OCI-LY3 (cell line): ENCODE data around the gene ZNF778.

ENCODE experiments used
- CTCF ChIP-seq: fragments of 200-600, 300-600 bp; sonication (generic); IDR thresholded peaks from 2 replicates; pipeline ENCODE4 v1.5.1; 2014; ENCODE audit warnings: antibody characterized with exemption, low read length, low read depth
- EZH2phosphoT487 ChIP-seq: fragments of 200-600 bp; shearing (Covaris generic); IDR thresholded peaks from 2 replicates; pipeline ENCODE4 v1.6.1; 2018; ENCODE audit warnings: antibody characterized with exemption, mixed run types, low read depth

- TF ChIP-seq EZH2phosphoT487 (no peak), CTCF (no peak)
Measured at GRCh38 chr16:89201439-89202377, 15.8 kb upstream of the ZNF778 start.
